HEK293T (cell line): ENCODE measurements around the gene MAP2K3.

Experiments used
- ARNT ChIP-seq: fragments of 450-650 bp; IDR thresholded peaks from 2 replicates; pipeline ENCODE4 v1.6.1; 2017; ENCODE audit warnings: mild to moderate bottlenecking
- BHLHE40 ChIP-seq: fragments of 450-650 bp; IDR thresholded peaks from 2 replicates; pipeline ENCODE4 v1.6.1; 2016; ENCODE audit warnings: mild to moderate bottlenecking, moderate library complexity, borderline replicate concordance
- CTBP1 ChIP-seq: fragments of 450-650 bp; IDR thresholded peaks from 2 replicates; pipeline ENCODE4 v1.6.1; 2016; ENCODE audit warnings: borderline replicate concordance
- ELF4 ChIP-seq: fragments of 450-650 bp; IDR thresholded peaks from 2 replicates; pipeline ENCODE4 v1.6.1; 2017; ENCODE audit warnings: antibody characterized with exemption
- FOXK2 ChIP-seq: fragments of 450-650 bp; IDR thresholded peaks from 2 replicates; pipeline ENCODE4 v1.6.1; 2016; ENCODE audit warnings: mild to moderate bottlenecking
- FOXM1 ChIP-seq: fragments of 450-650 bp; IDR thresholded peaks from 2 replicates; pipeline ENCODE4 v1.6.1; 2017; ENCODE audit warnings: mild to moderate bottlenecking, borderline replicate concordance
- LEF1 ChIP-seq: fragments of 450-650 bp; IDR thresholded peaks from 2 replicates; pipeline ENCODE4 v1.6.1; 2017; ENCODE audit warnings: mild to moderate bottlenecking, borderline replicate concordance
- NFRKB ChIP-seq: fragments of 450-650 bp; IDR thresholded peaks from 2 replicates; pipeline ENCODE4 v1.6.1; 2016; ENCODE audit warnings: mild to moderate bottlenecking, moderate library complexity
- SP1 ChIP-seq: fragments of 450-650 bp; IDR thresholded peaks from 2 replicates; pipeline ENCODE4 v1.6.1; 2017
- TARDBP ChIP-seq: fragments of 450-650 bp; IDR thresholded peaks from 2 replicates; pipeline ENCODE4 v1.6.1; 2016

- TF ChIP-seq SP1 (no peak), ELF4 (no peak), TARDBP (no peak), CTBP1 (no peak), LEF1 (no peak), ARNT (no peak), NFRKB (no peak), FOXM1 (no peak), BHLHE40 (no peak), FOXK2 (no peak)
Observed at GRCh38 chr17:21284319-21285163, at the start of gene MAP2K3.
